ENCODE results near the gene PATL1. TPM values are rescaled to one million over a fixed set of nuclear protein-coding genes. Genes with fewer than 3 reads are reported as not detected.

PATL1 gene
- polyA plus RNA-seq, 1 of the 3 experiments (the other 2 are of a cell fraction): 20.5 TPM

Small RNAs within 50 kb of the gene (small RNA-seq; reads per million reads assigned to genes)
- gene MIR3162: 0 reads per million in 7 experiments

Other genes with a start within 250 kb of the PATL1 start
- gene OR5A2, start 242.6 kb downstream of the PATL1 start, polyA plus RNA-seq (2012; rRNA removed): not detected in 2 replicates
- not detected in 2 replicates for gene OR5A1, start 232.6 kb downstream of the PATL1 start, polyA plus RNA-seq (2012; rRNA removed)
- not detected in 2 replicates for gene OR4D6, start 212.1 kb downstream of the PATL1 start, polyA plus RNA-seq (2012; rRNA removed)
- not detected in 2 replicates for gene OR4D10, start 195.7 kb downstream of the PATL1 start, polyA plus RNA-seq (2012; rRNA removed)
- not detected in 2 replicates for gene OR4D11, start 165.5 kb downstream of the PATL1 start, polyA plus RNA-seq (2012; rRNA removed)
- not detected in 2 replicates for gene OR4D9, start 157.5 kb downstream of the PATL1 start, polyA plus RNA-seq (2012; rRNA removed)
- 11.8 and 12.1 TPM in 2 replicates for gene OSBP, start 53.3 kb downstream of the PATL1 start, polyA plus RNA-seq (2012; rRNA removed)
- gene OR10V1, start 44.8 kb upstream of the PATL1 start, polyA plus RNA-seq (2012; rRNA removed): not detected in 2 replicates
- 21.4 and 26.6 TPM in 2 replicates for gene STX3, start 86.3 kb upstream of the PATL1 start, polyA plus RNA-seq (2012; rRNA removed)
- 70.1 and 77.6 TPM in 2 replicates for gene MRPL16, start 141.7 kb upstream of the PATL1 start, polyA plus RNA-seq (2012; rRNA removed)
- gene CBLIF, start 176.5 kb upstream of the PATL1 start, polyA plus RNA-seq (2012; rRNA removed): not detected in 2 replicates
- 0.03 TPM in 1 of 2 replicates, not detected in the other for gene TCN1, start 197.4 kb upstream of the PATL1 start, polyA plus RNA-seq (2012; rRNA removed)
- gene OOSP3, start 209.7 kb upstream of the PATL1 start, polyA plus RNA-seq (2012; rRNA removed): not detected in 2 replicates

Measured in SK-N-SH (cell line).